ENCODE results near the gene GLI1. TPM values are rescaled to one million over a fixed set of nuclear protein-coding genes. Genes with fewer than 3 reads are reported as not detected.
"Not testable (repeated sequence)": the region's sequence is repeated elsewhere in the genome, so short reads cannot be mapped to it uniquely, and the experiment has no call there.

GLI1 gene
- polyA plus RNA-seq, 1 donor from 2014 or later, result 0.18 TPM

DNA sequence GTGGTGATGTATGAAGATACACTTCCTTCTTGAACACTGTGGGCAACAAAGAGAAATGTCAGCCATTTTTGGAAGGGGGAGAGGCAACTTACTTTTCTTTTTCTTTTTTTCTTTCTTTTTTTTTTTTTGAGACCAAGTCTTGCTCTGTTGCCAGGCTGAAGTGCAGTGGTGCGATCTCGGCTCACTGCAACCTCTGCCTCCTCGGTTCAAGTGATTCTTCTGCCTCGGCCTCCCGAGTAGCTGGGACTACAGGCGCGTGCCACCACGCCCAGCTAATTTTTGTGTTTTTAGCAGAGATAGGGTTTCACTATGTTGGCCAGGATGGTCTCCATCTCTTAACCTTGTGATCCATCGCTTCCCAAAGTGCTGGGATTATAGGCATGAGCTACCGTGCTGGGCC lies 58.1 kb downstream of the GLI1 start:
- peaks cover 22 to 29% (median 22%) of the 10 kb centered on the region in 3 donors for H3K4me1 Mint-ChIP-seq
- not testable (repeated sequence) for H3K27me3 Mint-ChIP-seq, H3K9me3 Mint-ChIP-seq, H3K36me3 Mint-ChIP-seq
- H3K4me3 Mint-ChIP-seq, result peak overlapping the region in 2 of 4 donors; percentile 70 to 73
- H3K27ac Mint-ChIP-seq, result peak overlapping the region in 2 of 3 donors; percentile 76 to 99

- Mint-ChIP-seq H3K27ac (peak overlapping the region in 2 of 3 donors; percentile 87 to 99), H3K27me3 (peaks cover 1% of the 10 kb centered on the region), H3K9me3 (no peaks in the 10 kb centered on the region), H3K4me1 (peaks cover 22 to 30% (median 25%) of the 10 kb centered on the region in 3 donors), H3K4me3 (peak overlapping the region; percentile 61 to 100 (median 96)), H3K36me3 (no peaks in the 10 kb centered on the region)
These were observed 58.8 kb downstream of the GLI1 start for GRCh38 chr12:57518176-57518919.

- Mint-ChIP-seq H3K27ac (peak overlapping the region; percentile 99 to 100 (median 100)), H3K36me3 (no peaks in the 10 kb centered on the region), H3K4me3 (peak overlapping the region; percentile 93 to 100 (median 98)), H3K4me1 (peaks cover 29 to 38% (median 33%) of the 10 kb centered on the region in 3 donors), H3K9me3 (no peaks in the 10 kb centered on the region), H3K27me3 (peaks cover 1% of the 10 kb centered on the region)
These were observed 59.6 kb downstream of the GLI1 start for GRCh38 chr12:57518920-57519795.

GRCh38 chr12:57519796-57520052 lies 60.1 kb downstream of the GLI1 start:
- H3K4me3 Mint-ChIP-seq, result peak overlapping the region; percentile 93 to 100 (median 98)
- no peaks in the 10 kb centered on the region for H3K9me3 Mint-ChIP-seq

DNA sequence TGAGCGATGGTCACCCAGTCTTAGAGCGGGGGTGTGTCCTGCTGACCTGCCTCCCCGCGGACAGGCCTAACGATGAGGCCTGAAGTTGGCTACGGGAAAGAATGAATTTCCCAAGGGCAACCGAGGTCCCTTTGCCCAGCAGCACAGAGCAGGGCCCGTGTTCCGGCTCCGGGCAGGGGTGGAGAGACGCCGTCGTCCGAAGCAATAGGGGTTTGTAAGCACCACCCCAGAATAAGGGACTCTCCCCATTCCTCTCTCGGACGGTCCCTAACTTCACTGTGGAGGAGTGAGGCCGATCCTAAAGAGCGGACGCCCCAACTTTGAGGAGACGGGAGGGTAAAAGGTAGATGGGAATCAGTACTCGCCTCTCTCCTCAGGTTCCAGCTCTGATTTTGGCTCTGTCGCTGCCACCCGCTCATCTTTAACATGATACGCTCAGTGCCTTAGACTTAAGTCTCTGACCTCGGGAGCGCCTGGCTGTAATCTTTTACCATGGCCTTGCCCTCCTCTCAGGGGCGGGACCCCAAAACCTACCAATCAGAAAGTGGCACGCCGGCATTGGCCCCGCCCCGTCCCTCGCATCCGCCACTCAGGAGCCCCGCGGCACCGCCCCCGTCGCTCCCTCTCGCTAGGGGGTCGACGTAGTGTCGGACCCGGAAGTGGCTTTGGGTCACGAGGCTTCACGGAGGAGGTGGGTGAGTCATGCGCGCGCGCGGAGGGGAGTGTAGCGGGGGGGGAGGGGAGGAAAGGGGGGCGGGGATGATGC lies 60.7 kb downstream of the GLI1 start, which contains the start of gene DDIT3:
Gene DDIT3 (minus strand): TSS at position 462 of the 766 bp plus-strand sequence. CDS start 3,108 bp downstream, outside the sequence.
- Mint-ChIP-seq H3K4me3 (peak within 1 kb of the TSS; percentile 93 to 100 (median 98)), H3K4me1 (peaks cover 36 to 39% (median 39%) of the 10 kb centered on the region in 3 donors), H3K36me3 (no peaks in the 10 kb centered on the region), H3K27me3 (peaks cover 1% of the 10 kb centered on the region), H3K27ac (peak within 1 kb of the TSS; percentile 99 to 100 (median 100)), H3K9me3 (no peaks in the 10 kb centered on the region)

More at GRCh38 chr12:57519796-57520052, 60.1 kb downstream of the GLI1 start:
- Mint-ChIP-seq H3K27ac (peak overlapping the region; percentile 99 to 100 (median 100)), H3K36me3 (no peaks in the 10 kb centered on the region), H3K4me1 (peaks cover 34 to 39% (median 39%) of the 10 kb centered on the region in 3 donors), H3K27me3 (peaks cover 1% of the 10 kb centered on the region)

DNA sequence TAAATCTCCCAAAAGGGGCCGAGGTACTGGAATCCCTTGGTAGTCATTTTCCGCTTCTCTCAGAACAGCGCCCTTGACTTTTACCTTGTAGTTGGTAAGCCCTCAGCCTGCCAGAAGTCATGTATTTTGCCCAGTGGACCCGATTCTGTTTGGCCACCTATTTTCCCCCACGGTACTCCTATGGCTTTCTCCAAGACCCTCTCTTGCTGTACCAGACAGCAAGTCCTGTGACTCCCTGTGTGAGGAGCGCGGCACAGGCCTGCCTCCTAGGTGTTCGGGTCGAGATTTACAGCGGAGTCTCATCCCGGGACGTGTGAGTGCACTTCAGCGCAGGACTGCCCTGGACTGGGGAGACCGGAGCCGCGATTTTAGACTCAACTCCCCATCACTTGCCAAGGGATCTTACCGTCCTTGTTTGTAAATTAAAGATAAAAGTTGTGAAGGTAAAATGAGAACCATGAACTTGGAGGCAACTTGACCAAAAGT lies 62.0 kb downstream of the GLI1 start:
- Mint-ChIP-seq H3K27ac (peak overlapping the region; percentile 99 to 100 (median 100)), H3K9me3 (no peaks in the 10 kb centered on the region), H3K4me3 (peak overlapping the region; percentile 93 to 100 (median 98)), H3K4me1 (peaks cover 36 to 39% (median 39%) of the 10 kb centered on the region in 3 donors), H3K27me3 (peaks cover 1% of the 10 kb centered on the region), H3K36me3 (no peaks in the 10 kb centered on the region)

Other genes starting within 250 kb of the GLI1 start
- 8.3 TPM for gene NXPH4, start 243.0 kb upstream of the GLI1 start, polyA plus RNA-seq
- 176 TPM for gene SHMT2, start 230.1 kb upstream of the GLI1 start, polyA plus RNA-seq
- 2.4 TPM for gene STAC3, start 208.6 kb upstream of the GLI1 start, polyA plus RNA-seq
- 19.2 TPM for gene R3HDM2, start 28.7 kb upstream of the GLI1 start, polyA plus RNA-seq
- gene INHBC, start 25.0 kb upstream of the GLI1 start, polyA plus RNA-seq, result not detected
- gene INHBE, start 4.5 kb upstream of the GLI1 start, polyA plus RNA-seq, result not detected
- 129 TPM for gene ARHGAP9, start 20.1 kb downstream of the GLI1 start, polyA plus RNA-seq
- gene MARS1, start 28.3 kb downstream of the GLI1 start, polyA plus RNA-seq, result 76.6 TPM
- 32.2 TPM for gene DDIT3, start 60.7 kb downstream of the GLI1 start, polyA plus RNA-seq
- 6.3 TPM for gene MBD6, start 63.0 kb downstream of the GLI1 start, polyA plus RNA-seq
- 79.0 TPM for gene DCTN2, start 87.4 kb downstream of the GLI1 start, polyA plus RNA-seq
- not detected for gene KIF5A, start 90.3 kb downstream of the GLI1 start, polyA plus RNA-seq
- 15.5 TPM for gene PIP4K2C, start 131.4 kb downstream of the GLI1 start, polyA plus RNA-seq
- gene DTX3, start 145.0 kb downstream of the GLI1 start, polyA plus RNA-seq, result 0.91 TPM
- gene ARHGEF25, start 151.7 kb downstream of the GLI1 start, polyA plus RNA-seq, result not detected
- gene B4GALNT1, start 173.4 kb downstream of the GLI1 start, polyA plus RNA-seq, result not detected
- 70.4 TPM for gene OS9, start 234.3 kb downstream of the GLI1 start, polyA plus RNA-seq

Data from IgD-negative memory B cell (primary cell).